Measurements from ENCODE around the gene AFF3. TPM values are rescaled to one million over a fixed set of nuclear protein-coding genes. Genes with fewer than 3 reads are reported as not detected.

The AFF3 gene
- total and polyA plus RNA-seq, 7 donors, result 0.46 to 25.0 (median 18.6) TPM

- Histone ChIP-seq H3K27me3 (no peaks in the 10 kb centered on the region), H3K36me3 (no peaks in the 10 kb centered on the region), H3K4me1 (no peaks in the 10 kb centered on the region), H3K4me3 (no peak overlapping the region), H3K27ac (no peak overlapping the region), H3K9me3 (no peaks in the 10 kb centered on the region)
- DNase-seq, result no peak
- no peak for TF ChIP-seq CTCF (IDR thresholded peaks at IDR 0.05)
- TF ChIP-seq POLR2A (IDR thresholded peaks at IDR 0.05), result no peak
- no peak for TF ChIP-seq EP300 (IDR thresholded peaks at IDR 0.05)
- intact Hi-C loops (cut with DNase I), result no loop called here
- WGBS, 2 donors, result 44 to 61% methylated on average over 5 of the region's 5 CpGs
These were observed 4.4 kb downstream of the AFF3 start for GRCh38 chr2:100137866-100138570.

GRCh38 chr2:100137318-100137717 is 5.1 kb downstream of the AFF3 start:
- intact Hi-C loops (cut with DNase I), result no loop called here
- TF ChIP-seq EP300 (IDR thresholded peaks at IDR 0.05), result no peak
- no peak for TF ChIP-seq CTCF (IDR thresholded peaks at IDR 0.05)
- TF ChIP-seq POLR2A (IDR thresholded peaks at IDR 0.05), result no peak
- no peak for TF ChIP-seq POLR2AphosphoS5 (IDR thresholded peaks at IDR 0.05)
- Histone ChIP-seq H3K27me3 (no peaks in the 10 kb centered on the region), H3K9me3 (no peaks in the 10 kb centered on the region), H3K27ac (no peak overlapping the region), H3K36me3 (no peaks in the 10 kb centered on the region), H3K4me3 (no peak overlapping the region), H3K4me1 (no peaks in the 10 kb centered on the region)
- 87 to 92% methylated on average over 5 of the region's 5 CpGs for WGBS, 2 donors
- DNase-seq, result no peak

- DNase-seq, result no peak
- WGBS, 2 donors, result 69 to 88% methylated on average over 4 of the region's 4 CpGs
- Histone ChIP-seq H3K27me3 (no peaks in the 10 kb centered on the region), H3K36me3 (no peaks in the 10 kb centered on the region), H3K9me3 (no peaks in the 10 kb centered on the region), H3K4me1 (no peaks in the 10 kb centered on the region), H3K27ac (no peak overlapping the region), H3K4me3 (no peak overlapping the region)
- no peak for TF ChIP-seq CTCF (IDR thresholded peaks at IDR 0.05)
- TF ChIP-seq POLR2AphosphoS5 (IDR thresholded peaks at IDR 0.05), result no peak
- TF ChIP-seq POLR2A (IDR thresholded peaks at IDR 0.05), result no peak
- no peak for TF ChIP-seq EP300 (IDR thresholded peaks at IDR 0.05)
- intact Hi-C loops (cut with DNase I), result no loop called here
These were observed 6.1 kb downstream of the AFF3 start for GRCh38 chr2:100136310-100136709.

- intact Hi-C loops (cut with DNase I), result no loop called here
These were observed 7.0 kb downstream of the AFF3 start for GRCh38 chr2:100135415-100135814.

More at GRCh38 chr2:100135415-100135814, 7.0 kb downstream of the AFF3 start:
- WGBS, 2 donors, result 87 to 92% methylated on average over 5 of the region's 5 CpGs
- H3K4me3 ChIP-seq, result no peak overlapping the region
- H3K27ac ChIP-seq, result no peak overlapping the region
- no peak for DNase-seq
- H3K36me3 ChIP-seq, result no peaks in the 10 kb centered on the region
- H3K27me3 ChIP-seq, result no peaks in the 10 kb centered on the region
- no peaks in the 10 kb centered on the region for H3K4me1 ChIP-seq
- TF ChIP-seq POLR2AphosphoS5 (IDR thresholded peaks at IDR 0.05) (no peak), EP300 (IDR thresholded peaks at IDR 0.05) (no peak), POLR2A (IDR thresholded peaks at IDR 0.05) (no peak), CTCF (IDR thresholded peaks at IDR 0.05) (no peak)
- no peaks in the 10 kb centered on the region for H3K9me3 ChIP-seq
